Islet of Langerhans (tissue), 1 donor: ENCODE data around the gene MADCAM1.
"Not testable (repeated sequence)": the region's sequence is repeated elsewhere in the genome, so short reads cannot be mapped to it uniquely, and the experiment has no call there.

Source experiments
- FAIRE-seq: peaks from one replicate; lab custom pipeline; 2011; peaks lifted over from hg19 to GRCh38; lab: Jason Lieb, UNC

MADCAM1 gene

DNA sequence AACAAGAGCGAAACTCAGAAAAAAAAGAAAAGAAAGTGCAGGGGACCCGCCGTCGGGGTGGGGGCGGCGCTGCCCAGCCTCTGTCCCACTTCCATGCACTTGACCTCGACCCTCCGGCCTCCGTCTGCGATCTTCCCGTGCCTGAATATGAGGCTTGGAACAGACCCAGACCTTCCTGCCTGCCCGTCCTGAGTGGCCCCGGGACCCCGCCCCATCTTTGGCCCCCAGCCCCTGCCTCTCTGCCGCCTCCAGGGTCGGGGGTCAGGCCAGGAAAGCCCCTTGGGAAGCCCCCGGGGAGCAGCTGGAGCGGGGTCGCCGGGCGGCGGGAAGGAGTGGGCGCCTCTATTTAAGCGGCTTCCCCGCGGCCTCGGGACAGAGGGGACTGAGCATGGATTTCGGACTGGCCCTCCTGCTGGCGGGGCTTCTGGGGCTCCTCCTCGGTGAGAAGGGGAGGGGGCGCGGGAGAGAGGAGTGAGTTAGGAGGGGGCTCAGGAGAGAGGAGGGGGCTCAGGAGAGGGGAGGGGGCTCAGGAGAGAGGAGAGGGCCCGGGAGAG is at the start of gene MADCAM1:
Gene MADCAM1, plus strand, starts transcription at position 375 of the 554 bp plus-strand sequence. Its CDS starts 14 bp downstream, at position 389.
- no peak for FAIRE-seq

DNA sequence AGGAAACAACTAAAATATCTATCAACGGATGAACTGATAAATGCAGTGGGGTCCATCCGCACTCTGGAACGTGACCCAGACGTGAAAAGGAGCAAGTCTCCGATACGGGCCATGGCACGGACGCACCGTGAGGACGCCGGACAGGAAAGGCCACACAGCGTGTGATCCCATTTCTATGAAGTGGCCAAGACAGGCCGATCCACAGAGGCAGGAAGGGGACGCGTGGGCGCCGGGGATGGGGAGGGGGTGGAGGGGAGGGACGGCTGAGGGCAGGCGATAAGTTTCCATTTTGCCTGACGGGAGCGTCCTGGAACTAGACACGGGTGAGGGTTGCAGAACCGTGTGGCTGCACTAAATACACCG is 49.2 kb upstream of the MADCAM1 start:
- no peak for FAIRE-seq

DNA sequence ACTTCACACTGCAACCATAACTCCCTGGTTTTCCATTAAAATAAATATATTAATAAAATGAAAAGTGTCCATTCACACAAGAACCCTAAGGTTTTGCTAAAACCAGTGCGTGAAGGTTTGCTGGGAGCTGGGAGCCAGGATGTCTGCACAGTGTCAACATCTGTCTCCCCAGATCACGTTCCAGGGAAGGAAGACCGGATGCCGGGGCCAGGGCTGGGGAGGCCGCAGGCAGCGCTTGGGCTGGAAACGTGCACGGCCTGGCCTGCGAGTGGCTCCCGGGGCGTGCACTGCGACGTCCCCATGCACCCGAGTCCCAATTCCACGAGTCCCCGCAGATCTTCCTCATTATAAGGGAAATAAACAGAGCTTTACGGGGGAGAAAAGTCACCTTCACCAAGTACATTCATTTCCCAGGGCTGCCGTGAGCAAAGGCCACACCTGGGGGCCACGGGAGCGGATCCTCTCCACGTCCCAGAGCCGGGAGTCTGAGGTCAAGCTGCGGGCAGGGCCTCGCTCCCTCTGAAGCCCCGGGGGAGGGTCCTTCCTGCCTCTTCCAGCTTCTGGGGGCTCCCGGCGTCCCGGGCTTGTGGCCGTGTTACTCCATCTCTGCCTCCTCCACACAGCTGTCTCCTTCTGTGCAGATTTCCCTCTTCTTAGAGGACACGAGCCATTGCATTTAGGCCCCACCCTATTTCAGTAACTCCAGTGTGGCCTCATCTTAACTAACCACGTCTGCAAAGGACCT is 48.3 kb upstream of the MADCAM1 start:
- no peak for FAIRE-seq

DNA sequence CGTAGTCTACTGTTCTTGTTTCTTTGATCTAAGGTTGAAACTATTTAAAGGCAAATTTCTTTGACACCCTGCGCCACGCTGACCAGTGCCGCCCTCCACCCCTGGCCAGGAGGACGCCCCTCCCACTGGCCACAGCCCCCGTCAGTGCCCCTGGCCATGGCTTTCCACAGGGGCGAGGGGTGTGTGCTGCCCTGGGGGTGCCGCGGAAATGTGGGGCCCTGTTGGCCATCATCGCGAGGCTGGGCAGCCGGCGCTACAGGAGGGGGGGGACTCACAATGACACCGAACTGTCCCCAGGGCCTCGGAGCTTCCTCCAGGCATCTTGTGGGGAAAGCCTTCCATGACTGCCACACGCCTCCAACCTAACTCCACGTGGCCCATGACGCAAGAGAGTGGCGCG is 46.4 kb upstream of the MADCAM1 start:
- no peak for FAIRE-seq

DNA sequence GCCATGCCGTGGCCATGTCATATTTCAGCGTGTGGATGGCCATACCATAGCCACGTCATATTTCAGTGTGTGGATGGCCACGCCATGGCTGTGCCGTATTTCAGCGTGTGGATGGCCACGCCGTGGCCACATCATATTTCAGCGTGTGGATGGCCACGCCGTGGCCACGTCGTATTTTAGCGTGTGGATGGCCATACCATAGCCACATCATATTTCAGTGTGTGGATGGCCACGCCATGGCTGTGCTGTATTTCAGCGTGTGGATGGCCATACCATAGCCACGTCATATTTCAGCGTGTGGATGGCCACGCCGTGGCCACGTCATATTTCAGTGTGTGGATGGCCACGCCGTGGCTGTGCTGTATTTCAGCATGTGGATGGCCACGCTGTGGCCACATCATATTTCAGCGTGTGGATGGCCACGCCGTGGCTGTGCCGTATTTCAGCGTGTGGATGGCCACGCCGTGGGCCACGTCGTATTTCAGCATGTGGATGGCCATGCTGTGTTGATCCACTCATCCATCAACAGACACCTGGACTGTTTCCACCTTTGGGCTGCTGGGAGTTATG is 45.3 kb upstream of the MADCAM1 start:
- FAIRE-seq: not testable (repeated sequence)

DNA sequence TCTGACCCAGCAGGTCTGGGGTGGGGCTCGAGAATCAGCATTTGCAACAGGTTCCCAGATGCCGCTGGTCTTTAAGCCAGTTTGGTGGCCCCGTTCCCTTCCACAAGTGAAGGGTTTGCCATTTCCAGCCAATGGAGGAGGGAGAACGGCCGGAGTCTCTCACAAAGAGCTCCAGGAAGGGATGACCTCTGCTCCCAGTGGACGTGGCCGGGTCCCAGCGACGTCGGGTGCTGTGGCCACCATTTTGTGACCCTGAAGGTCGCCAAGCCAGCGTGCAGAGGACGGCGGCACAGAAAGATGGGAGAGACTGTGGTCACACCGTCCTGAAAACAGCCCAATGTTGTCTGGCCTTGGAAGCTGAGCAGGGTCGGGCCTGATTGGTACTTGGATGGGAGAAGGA is 43.5 kb upstream of the MADCAM1 start:
- FAIRE-seq: no peak

DNA sequence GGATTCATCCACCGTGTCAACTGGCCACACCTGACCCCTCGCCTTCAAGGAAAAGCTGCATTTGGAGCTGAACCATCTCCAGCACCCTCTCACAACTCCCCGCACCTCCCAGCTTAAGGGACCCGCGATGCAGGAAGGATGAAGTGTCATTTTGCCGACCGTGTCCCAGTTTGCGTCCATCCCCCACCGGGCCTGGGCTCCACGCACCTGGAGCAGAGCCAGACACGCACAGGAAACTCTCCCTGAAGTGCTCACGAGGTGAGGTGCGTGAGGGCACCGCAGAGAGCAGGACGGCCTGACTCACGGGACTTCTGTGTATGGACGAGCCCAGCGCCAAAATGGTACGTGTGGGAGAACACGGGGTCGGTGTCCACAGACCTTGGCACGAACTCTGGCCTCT is 42.7 kb upstream of the MADCAM1 start:
- no peak for FAIRE-seq

DNA sequence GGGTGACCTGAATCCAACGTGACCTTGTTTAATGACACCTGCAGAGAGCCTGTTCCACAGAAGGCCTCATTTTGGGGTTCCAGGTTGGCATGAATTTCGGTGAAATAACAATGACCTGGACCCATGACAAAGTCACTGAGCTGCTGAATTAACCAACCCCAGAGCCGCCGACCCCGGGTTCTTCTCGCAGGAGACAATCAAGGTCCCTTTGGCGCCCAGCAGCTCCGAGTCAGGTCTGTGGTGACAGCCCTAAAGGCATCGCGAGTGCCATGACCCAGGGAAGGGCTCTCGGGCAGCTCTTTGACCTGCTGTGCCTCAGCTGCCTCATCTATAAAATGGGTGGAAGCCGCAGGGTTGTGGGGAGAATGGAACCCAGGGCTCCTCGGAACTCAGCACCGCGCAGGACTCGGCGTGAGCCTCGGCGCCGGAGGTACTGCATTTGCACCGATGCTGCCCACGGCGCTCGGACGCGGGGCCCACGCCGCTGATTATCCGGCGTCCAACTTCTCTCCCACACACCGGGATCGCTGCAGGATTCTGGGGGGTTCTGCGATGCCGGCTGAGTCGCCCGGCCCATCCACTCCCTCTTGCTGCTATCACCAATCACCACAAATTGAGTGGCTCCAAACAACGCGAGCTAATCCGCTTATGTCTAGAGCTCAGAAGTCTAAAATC is 41.1 kb upstream of the MADCAM1 start:
- no peak for FAIRE-seq

DNA sequence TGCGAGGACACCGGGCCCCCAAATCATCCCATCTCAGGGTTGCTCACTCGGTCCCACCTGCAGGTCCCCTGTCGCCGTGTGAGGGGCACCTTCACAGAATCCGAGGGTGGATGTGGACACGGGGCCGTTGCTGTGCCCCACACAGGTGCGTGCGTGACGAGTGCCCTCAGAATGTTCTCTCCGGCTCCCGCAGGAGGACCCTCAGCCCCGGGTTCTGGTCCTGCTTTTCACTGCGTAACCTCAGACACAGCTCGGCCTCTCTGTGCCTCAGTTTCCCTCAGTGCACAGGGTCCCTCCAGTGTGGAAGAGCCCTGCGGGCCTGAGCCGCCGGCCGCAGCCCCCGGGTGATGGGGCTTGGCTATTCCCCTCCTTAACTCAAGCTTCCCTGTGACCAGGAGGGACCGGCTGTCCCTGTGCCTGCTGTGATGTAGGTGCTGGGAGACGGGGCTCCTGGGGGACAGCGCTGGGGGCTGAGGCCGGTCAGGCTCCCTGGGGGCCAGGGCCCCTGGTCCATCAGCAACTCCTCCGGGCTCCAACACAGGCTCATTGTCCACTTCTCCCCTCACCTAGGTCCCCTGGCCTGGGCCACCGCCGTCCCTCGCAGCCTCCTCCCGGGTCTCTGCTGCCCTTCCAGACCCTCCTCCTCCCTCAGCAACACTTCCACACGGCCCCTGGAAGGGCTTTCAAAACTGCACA is 40.3 kb upstream of the MADCAM1 start:
- FAIRE-seq: no peak

DNA sequence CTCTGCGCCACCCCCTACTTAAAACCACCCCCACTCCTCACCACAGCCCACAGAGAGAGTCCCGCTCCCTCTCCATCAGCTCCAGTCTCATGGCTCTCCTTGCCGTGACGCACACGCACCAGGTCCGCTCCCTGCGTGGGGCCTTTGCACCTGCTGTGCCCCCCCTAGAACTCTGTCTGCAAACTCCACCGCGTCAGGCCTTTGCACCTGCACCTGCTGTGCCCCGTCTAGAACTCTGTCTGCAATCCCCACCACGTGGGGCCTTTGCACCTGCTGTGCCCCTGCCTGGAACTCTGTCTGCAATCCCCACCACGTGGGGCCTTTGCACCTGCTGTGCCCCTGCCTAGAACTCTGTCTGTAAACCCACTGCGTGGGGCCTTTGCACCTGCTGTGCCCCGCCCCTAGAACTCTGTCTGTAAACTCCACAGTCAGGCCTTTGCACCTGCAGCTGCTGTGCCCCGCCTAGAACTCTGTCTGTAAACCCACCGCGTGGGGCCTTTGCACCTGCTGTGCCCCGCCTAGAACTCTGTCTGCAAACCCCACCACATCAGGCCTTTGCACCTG is 39.7 kb upstream of the MADCAM1 start:
- FAIRE-seq: no peak

DNA sequence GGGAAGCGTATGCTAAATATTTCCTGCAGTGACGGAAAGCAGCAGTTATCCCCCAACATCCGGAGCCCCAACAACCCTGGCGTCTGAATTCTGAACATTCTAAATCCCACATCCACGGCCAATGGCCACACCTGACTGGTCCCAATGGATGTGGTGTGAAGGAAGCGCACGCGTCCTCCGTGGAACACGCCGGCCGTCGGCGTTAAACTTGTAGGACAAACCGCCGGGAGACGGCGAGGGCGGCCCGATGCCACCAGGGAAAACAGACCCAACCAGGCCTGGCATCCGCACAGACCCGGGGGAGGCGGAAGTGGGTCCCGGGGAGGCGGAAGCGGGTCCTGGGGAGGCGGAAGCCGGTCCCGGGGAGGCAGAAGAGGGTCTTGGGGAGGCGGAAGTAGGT is 38.6 kb upstream of the MADCAM1 start:
- FAIRE-seq: no peak

DNA sequence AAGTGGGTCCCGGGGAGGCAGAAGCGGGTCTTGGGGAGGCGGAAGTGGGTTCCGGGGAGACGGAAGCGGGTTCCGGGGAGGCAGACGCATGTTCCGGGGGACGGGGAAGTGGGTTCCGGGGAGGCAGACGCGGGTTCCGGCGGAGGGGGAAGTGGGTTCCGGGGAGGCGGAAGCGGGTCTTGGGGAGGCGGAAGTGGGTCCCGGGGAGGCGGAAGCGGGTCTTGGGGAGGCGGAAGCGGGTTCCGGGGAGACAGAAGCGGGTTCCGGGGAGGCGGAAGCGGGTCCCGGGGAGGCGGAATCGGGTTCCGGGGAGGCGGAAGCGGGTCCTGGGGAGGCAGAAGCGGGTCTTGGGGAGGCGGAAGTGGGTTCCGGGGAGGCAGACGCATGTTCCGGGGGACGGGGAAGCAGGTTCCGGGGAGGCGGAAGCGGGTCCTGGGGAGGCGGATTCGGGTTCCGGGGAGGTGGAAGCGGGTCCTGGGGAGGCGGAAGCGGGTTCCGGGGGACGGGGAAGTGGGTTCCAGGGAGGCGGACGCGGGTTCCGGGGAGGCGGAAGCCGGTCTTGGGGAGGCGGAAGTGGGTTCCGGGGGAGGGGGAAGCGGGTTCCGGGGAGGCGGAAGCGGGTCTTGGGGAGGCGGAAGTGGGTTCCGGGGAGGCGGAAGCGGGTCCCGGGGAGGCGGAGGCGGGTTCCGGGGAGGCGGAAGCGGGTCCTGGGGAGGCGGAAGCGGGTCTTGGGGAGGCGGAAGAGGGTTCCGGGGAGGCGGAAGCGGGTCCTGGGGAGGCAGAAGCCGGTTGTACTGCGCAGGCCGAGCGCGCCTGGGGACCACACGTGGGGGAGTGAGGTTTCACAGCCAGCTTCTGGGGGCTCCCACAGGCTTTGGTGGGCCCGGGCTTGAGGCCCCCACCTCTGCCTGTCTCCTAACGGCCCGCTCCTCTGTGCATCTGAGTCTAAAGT is 37.9 kb upstream of the MADCAM1 start:
- FAIRE-seq: no peak

DNA sequence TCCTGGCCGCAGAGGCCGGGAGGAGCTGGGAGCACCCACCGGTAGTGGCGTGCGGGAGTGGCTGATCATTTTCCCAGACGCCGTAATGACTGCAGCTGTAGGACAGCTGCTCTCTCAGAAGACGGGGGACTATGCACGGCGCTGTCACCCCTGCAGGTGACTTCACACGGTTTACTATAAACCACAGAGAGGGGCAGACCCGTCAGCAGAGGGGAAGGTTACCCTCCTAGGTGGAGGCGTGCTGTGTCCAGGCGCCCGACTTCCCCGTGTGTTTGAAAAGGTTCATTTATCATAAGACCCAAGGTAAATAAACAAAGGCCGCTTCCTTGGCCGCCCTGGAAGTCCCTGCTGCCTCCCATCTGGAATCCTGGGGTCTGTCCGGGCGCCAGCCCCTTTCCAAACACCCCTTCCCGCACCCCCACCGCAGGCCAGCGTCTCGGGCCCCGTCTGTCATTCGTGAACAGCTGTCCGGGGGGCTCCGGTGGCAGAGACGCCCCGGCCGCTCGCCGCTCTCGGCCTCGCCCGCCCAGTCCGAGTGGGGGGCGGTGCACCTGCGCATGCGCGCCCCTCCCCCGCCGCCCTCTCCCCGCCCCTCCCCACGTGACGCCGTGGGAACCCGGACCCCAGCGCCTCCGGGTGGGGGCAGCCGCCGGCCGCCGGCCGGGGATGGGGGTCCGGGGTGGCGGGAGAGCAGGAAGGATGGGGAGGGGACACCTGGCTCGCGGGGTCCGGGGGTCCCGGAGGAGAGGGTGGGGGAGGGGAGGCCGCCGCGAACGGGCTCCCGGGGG is 36.4 kb upstream of the MADCAM1 start:
- no peak for FAIRE-seq

DNA sequence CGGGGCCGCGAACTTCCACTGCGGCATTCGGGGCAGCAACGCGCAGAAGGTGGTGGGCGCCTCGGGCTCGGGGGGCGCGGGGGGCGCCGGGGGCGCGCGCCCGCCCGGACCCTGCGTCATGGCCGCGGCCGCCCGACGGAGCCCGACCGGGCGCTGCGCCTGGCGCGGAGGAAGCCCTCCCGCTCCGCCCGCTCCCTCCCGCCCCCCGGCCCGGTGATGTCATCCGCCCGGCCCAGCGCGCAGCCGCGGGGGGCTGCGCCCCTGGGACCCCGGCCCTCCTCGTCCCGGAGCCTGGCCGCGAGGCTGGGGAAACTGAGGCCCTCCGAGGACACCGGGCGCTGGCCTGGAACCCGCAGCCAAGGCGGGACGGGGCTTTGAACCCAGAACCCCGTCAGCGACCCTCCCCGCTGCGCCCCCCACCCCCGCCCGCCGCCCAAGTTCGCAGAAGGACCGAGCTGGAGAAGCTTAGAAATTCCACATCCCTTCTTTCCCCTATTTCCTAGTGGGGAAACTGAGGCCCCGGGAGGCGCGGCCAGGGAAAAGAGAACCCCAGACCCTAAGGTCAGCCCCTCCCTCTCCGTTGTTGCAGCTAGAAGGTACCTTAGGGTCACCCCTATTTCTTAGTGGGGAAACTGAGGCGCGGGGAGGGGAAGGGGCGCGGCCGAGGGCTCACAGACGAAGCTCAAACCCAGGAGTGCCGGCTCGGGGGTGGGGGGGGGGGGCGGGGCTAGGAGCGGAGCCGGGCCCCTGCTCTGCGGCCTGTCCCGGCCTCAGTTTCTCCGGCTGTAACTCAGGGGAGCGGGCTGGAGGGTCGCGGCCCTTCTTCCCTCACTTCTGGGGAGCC is 35.2 kb upstream of the MADCAM1 start, which contains the start of gene SHC2:
Gene SHC2, minus strand, starts transcription at position 157 of the 844 bp plus-strand sequence. Its CDS starts 37 bp downstream, at position 120.
- no peak for FAIRE-seq

DNA sequence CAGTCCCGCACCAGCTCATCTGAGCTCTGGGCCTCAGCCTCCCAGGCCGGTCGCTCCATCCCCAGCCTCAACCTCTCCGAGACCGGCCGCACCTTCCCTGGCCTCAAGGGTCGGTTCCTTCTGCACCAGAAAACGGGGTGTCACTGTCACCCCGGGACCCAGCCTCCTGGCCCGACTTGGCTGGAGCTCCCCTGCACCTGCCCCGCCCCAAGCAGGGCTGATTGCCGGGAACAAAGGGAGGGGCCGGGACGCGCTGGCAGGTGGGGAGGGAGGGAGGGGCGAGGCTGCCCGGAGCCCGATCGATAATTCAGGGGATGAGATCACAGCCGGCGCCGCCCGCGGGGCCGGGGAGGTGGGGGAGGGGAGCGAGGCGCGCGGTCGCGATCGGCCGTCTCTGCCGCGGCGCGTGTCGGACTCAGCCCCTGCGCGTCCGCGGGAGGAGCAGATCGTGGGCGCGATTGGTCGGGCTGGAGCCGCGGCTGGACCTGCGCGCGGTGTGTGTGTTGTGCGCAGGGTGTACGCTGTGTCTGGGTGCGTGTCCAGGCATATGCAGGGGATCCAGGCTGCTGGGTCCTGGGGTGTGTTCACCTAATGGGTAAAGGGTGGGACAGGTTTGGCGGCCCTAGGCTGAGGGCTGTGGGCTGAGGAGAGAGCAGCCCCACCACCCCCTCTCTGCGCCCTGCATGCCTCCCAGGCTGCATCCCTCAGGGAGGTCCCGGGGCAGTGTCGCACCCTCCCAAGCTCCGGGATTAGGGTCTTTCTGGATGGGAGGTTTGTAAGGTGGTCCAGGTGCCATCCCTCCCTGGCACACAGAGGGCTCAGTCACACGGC is 34.4 kb upstream of the MADCAM1 start:
- FAIRE-seq: no peak

DNA sequence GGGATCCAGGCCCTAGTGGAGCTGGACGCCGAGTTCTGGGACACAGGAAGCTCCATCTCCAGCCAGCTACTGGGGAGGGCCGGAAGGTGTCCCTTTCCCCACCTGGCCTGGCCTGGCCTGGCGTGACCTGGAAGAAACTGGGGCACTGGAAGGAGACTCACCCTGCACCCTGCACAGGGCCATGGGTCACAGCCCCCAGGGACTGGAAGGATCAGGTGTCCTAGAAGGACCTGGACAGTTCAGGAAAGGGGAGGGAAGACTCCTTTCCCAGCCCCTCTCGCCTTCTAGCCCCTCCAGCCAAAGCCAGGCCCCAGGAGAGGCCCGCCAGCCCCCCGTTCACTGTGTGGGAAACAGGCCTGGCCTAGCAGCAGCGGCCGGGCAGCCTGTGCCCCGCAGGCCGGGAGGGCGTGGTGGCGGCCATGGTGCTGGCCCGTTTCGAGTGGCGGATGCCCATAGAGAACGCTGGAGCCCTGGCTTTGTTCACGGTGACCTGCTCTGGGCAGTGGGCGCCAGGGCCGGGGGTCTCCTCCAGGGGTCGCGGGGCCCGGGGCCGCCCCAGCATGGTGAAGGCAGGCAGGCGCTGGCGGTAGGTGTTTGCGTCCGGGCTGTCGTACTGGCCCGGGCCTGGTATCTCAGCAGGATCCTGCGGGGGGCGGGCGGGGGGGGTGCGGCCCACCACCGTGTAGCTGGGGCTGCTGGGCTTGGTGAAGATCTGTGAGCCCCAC is 32.6 kb upstream of the MADCAM1 start:
- FAIRE-seq: no peak

DNA sequence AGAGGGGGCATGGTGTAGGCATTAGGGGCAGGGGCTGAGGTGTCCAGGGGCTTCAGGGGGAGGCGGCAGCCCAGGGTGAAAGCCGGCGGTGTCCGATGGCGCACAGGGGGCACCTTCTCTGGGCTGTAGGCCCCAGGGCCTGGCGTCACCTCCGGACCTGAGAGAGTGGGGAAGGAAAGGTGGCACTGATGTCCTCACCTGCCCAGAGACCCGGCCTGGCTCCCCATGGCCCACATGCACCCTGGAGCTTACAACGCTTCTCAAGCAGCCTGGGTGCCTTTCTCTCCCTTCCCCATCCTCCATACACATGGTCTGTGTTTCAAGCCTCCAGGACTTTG is 32.1 kb upstream of the MADCAM1 start:
- no peak for FAIRE-seq
